WTC11 (cell line): ENCODE results near the gene TRIM10. TPM values are rescaled to one million over a fixed set of nuclear protein-coding genes. Genes with fewer than 3 reads are reported as not detected.
"Not testable (repeated sequence)": the region's sequence is repeated elsewhere in the genome, so short reads cannot be mapped to it uniquely, and the experiment has no call there.

Experiments
- ATAC-seq: fragments of 200-7000 bp; cut with Tn5 transposase; 2 replicates; pipeline ENCODE4 v1.10.0; 2021; ENCODE audit warnings: mild to moderate bottlenecking, moderate library complexity
- CTCF ChIA-PET: fragments of 300-600 bp; sonication (Branson Sonifier 250); formaldehyde crosslinking; loops from one replicate; lab custom pipeline; 2021; ENCODE audit warnings: antibody characterized with exemption; lab: Charles Lee
- POLR2A ChIA-PET: fragments of 350-600 bp; sonication (Branson Sonifier 250); formaldehyde crosslinking; loops from one replicate; lab custom pipeline; 2021; ENCODE audit warnings: antibody characterized with exemption; lab: Charles Lee
- DNase-seq: peaks from one replicate; pipeline ENCODE4 v3.0.0; 2021; ENCODE audit warnings: low spot score
- H3K27ac Mint-ChIP-seq: 2 replicates; pipeline ENCODE4 v1.8.0; 2021; ENCODE audit warnings: mixed read lengths
- H3K27me3 Mint-ChIP-seq: 2 replicates; pipeline ENCODE4 v1.8.0; 2021; ENCODE audit warnings: low read depth, mild to moderate bottlenecking, moderate library complexity, mixed read lengths
- H3K36me3 Mint-ChIP-seq: 2 replicates; pipeline ENCODE4 v1.8.0; 2021; ENCODE audit warnings: mixed read lengths
- H3K4me1 Mint-ChIP-seq: 2 replicates; pipeline ENCODE4 v1.8.0; 2022; ENCODE audit warnings: mixed read lengths
- H3K4me3 Mint-ChIP-seq: 2 replicates; pipeline ENCODE4 v1.8.0; 2021; ENCODE audit warnings: mild to moderate bottlenecking, moderate library complexity, mixed read lengths
- H3K9me3 Mint-ChIP-seq: 2 replicates; pipeline ENCODE4 v1.8.0; 2021; ENCODE audit warnings: mixed read lengths
- ATF1 ChIP-seq: sonication (generic); formaldehyde crosslinking; IDR thresholded peaks from 2 replicates; pipeline ENCODE4 v1.8.1; 2023; ENCODE audit warnings: mild to moderate bottlenecking, moderate library complexity, missing genetic modification reagents
- CREM ChIP-seq: sonication (generic); formaldehyde crosslinking; IDR thresholded peaks from 2 replicates; pipeline ENCODE4 v1.8.1; 2022; ENCODE audit warnings: mild to moderate bottlenecking, missing genetic modification reagents, moderate library complexity
- GRHL2 ChIP-seq: fragments of 250-450 bp; sonication (Bioruptor Pico); IDR thresholded peaks from 2 replicates; pipeline ENCODE4 v1.8.0; 2022; ENCODE audit warnings: mild to moderate bottlenecking, moderate library complexity; ENCODE audit not compliant: insufficient replicate concordance, severe bottlenecking
- NFATC4 ChIP-seq: fragments of 250-450 bp; sonication (Bioruptor Pico); IDR thresholded peaks from 2 replicates; pipeline ENCODE4 v1.9.0; 2021; ENCODE audit warnings: mild to moderate bottlenecking
- NR2C2 ChIP-seq: sonication (generic); formaldehyde crosslinking; IDR thresholded peaks from 2 replicates; pipeline ENCODE4 v1.8.0; 2022; ENCODE audit warnings: mild to moderate bottlenecking, missing genetic modification reagents
- OVOL2 ChIP-seq: fragments of 250-450 bp; sonication (Bioruptor Pico); IDR thresholded peaks from 2 replicates; pipeline ENCODE4 v1.9.0; 2021; ENCODE audit warnings: mild to moderate bottlenecking, borderline replicate concordance
- SOX15 ChIP-seq: fragments of 250-450 bp; sonication (Bioruptor Pico); IDR thresholded peaks from 2 replicates; pipeline ENCODE4 v1.9.0; 2021; ENCODE audit warnings: mild to moderate bottlenecking
- SP1 ChIP-seq: sonication (generic); formaldehyde crosslinking; conservative IDR thresholded peaks from 2 replicates; pipeline ENCODE4 v1.8.1; 2022; ENCODE audit warnings: missing genetic modification reagents
- TEAD4 ChIP-seq: sonication (generic); formaldehyde crosslinking; IDR thresholded peaks from 2 replicates; pipeline ENCODE4 v1.8.0; 2022; ENCODE audit warnings: mild to moderate bottlenecking, missing genetic modification reagents
- TP53 ChIP-seq: sonication (generic); formaldehyde crosslinking; IDR thresholded peaks from 2 replicates; pipeline ENCODE4 v1.8.1; 2023; ENCODE audit warnings: mild to moderate bottlenecking, missing genetic modification reagents
- ZNF423 ChIP-seq: fragments of 250-450 bp; sonication (Bioruptor Pico); IDR thresholded peaks from 2 replicates; pipeline ENCODE4 v2.1.2; 2022; ENCODE audit warnings: mild to moderate bottlenecking, moderate library complexity
- total RNA-seq: library from RNA; stranded (reverse); gene quantifications from 3 replicates; pipeline ENCODE4 v1.2.3, GENCODE V29; 2021
- TF ChIP-seq, protein P1 (sequence below): sonication (generic); formaldehyde crosslinking; IDR thresholded peaks from 2 replicates; pipeline ENCODE4 v1.8.0; 2023; ENCODE audit warnings: missing genetic modification reagents, mild to moderate bottlenecking, borderline replicate concordance
- TF ChIP-seq, protein P2 (sequence below): sonication (generic); formaldehyde crosslinking; IDR thresholded peaks from 2 replicates; pipeline ENCODE4 v1.8.1; 2023; ENCODE audit warnings: mild to moderate bottlenecking, missing genetic modification reagents, moderate library complexity
- TF ChIP-seq, protein P3 (sequence below): sonication (generic); formaldehyde crosslinking; IDR thresholded peaks from 2 replicates; pipeline ENCODE4 v1.8.0; 2022; ENCODE audit warnings: mild to moderate bottlenecking, missing genetic modification reagents
- TF ChIP-seq, protein P4 (sequence below): fragments of 250-450 bp; sonication (Bioruptor Pico); IDR thresholded peaks from 2 replicates; pipeline ENCODE4 v1.9.0; 2021; ENCODE audit warnings: mild to moderate bottlenecking, borderline replicate concordance

The TRIM10 gene
- total RNA-seq, 1 experiment from 2014 or later: 0.22 TPM

DNA sequence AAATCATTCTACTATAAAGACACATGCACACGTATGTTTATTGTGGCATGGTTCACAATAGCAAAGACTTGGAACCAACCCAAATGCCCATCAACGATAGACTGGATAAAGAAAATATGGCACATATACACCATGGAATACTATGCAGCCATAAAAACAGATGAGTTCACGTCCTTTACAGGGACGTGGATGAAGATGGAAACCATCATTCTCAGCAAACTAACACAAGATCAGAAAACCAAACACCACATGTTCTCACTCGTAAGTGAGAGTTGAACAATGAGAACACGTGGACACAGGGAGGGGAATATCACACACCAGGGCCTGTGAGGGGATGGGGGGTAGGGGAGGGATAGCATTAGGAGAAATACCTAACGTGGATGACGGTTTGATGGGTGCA lies 20.8 kb downstream of the TRIM10 start:
- not testable (repeated sequence) for H3K4me3 Mint-ChIP-seq, DNase-seq
- peaks cover 46% of the 10 kb centered on the region for H3K27me3 Mint-ChIP-seq

DNA sequence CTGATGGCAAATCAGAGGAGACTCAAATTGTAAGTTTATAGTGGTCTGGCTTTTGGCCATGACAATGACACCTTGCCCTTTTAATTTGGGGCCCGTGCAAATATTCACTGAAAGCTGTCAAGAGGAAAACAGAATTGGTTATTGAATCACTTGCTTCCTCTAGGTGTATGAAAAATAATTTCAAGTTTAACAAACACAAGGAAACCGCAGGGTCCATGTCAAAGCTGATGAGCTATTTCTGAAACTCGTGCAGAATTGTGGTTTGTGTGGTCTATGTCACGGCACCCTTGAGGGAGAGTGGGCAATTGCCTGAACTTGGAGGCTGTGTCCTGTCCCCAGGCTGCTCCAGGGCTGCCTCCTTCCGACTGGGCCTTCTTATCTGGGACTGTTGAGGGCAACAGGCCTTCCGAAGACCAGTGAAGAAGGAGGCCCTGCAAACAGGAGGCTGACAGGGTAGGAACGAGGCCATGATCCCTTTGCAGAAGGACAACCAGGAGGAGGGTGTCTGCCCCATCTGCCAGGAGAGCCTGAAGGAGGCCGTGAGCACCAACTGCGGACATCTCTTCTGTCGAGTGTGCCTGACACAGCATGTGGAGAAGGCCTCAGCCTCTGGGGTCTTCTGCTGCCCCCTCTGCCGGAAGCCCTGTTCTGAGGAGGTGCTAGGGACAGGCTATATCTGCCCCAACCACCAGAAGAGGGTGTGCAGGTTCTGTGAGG lies 24.3 kb downstream of the TRIM10 start:
- H3K27ac Mint-ChIP-seq: no peak overlapping the region
- no peak for DNase-seq
- no peak for TF ChIP-seq NR2C2 (CRISPR knock-in tag)
- TF ChIP-seq, protein P1, sequence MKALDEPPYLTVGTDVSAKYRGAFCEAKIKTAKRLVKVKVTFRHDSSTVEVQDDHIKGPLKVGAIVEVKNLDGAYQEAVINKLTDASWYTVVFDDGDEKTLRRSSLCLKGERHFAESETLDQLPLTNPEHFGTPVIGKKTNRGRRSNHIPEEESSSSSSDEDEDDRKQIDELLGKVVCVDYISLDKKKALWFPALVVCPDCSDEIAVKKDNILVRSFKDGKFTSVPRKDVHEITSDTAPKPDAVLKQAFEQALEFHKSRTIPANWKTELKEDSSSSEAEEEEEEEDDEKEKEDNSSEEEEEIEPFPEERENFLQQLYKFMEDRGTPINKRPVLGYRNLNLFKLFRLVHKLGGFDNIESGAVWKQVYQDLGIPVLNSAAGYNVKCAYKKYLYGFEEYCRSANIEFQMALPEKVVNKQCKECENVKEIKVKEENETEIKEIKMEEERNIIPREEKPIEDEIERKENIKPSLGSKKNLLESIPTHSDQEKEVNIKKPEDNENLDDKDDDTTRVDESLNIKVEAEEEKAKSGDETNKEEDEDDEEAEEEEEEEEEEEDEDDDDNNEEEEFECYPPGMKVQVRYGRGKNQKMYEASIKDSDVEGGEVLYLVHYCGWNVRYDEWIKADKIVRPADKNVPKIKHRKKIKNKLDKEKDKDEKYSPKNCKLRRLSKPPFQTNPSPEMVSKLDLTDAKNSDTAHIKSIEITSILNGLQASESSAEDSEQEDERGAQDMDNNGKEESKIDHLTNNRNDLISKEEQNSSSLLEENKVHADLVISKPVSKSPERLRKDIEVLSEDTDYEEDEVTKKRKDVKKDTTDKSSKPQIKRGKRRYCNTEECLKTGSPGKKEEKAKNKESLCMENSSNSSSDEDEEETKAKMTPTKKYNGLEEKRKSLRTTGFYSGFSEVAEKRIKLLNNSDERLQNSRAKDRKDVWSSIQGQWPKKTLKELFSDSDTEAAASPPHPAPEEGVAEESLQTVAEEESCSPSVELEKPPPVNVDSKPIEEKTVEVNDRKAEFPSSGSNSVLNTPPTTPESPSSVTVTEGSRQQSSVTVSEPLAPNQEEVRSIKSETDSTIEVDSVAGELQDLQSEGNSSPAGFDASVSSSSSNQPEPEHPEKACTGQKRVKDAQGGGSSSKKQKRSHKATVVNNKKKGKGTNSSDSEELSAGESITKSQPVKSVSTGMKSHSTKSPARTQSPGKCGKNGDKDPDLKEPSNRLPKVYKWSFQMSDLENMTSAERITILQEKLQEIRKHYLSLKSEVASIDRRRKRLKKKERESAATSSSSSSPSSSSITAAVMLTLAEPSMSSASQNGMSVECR (CRISPR knock-in tag): no peak
- TF ChIP-seq CREM (CRISPR knock-in tag): no peak
- no peak for TF ChIP-seq ZNF423 (CRISPR knock-in tag)
- TF ChIP-seq, protein P2, sequence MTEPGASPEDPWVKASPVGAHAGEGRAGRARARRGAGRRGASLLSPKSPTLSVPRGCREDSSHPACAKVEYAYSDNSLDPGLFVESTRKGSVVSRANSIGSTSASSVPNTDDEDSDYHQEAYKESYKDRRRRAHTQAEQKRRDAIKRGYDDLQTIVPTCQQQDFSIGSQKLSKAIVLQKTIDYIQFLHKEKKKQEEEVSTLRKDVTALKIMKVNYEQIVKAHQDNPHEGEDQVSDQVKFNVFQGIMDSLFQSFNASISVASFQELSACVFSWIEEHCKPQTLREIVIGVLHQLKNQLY (CRISPR knock-in tag): no peak
- H3K27me3 Mint-ChIP-seq: peaks cover 50% of the 10 kb centered on the region
- CTCF ChIA-PET: no interaction called here
- H3K36me3 Mint-ChIP-seq: no peaks in the 10 kb centered on the region
- POLR2A ChIA-PET: no interaction called here
- H3K4me1 Mint-ChIP-seq: no peaks in the 10 kb centered on the region
- no peaks in the 10 kb centered on the region for H3K9me3 Mint-ChIP-seq
- H3K4me3 Mint-ChIP-seq: no peak overlapping the region
- no peak for ATAC-seq

More for the DNA sequence above, 20.8 kb downstream of the TRIM10 start:
- CTCF ChIA-PET, H3K36me3 Mint-ChIP-seq, H3K9me3 Mint-ChIP-seq, H3K27ac Mint-ChIP-seq, POLR2A ChIA-PET, ATAC-seq, H3K4me1 Mint-ChIP-seq: not testable (repeated sequence)

DNA sequence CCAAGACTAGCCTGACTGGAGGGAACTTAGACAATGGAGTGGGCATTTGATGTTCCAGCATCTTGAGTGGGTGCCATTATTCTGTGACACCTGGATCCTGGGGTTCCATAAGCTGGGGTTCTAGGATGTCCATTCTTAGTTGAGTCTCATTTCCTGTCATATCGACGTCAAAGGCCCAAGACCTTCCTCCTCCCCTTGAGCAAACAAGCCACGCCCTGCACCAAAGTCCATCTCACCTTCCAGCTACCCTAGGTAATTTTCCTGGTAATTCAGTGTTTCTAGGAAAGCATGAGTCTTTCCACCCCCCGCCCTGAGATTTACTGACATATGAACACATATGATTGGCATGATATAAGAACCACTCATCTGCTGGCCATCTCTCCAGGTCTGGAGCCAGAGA lies 25.3 kb downstream of the TRIM10 start, which contains the start of gene TRIM40:
Gene TRIM40 (plus strand): TSS at position 384 of the 400 bp plus-strand sequence. CDS start 897 bp downstream, outside the sequence.
- ChIA-PET POLR2A (no interaction called here), CTCF (interaction anchor here (1.0 kb wide), 1 partner anchor 33 kb away, joined by 5 read pairs; no protein-coding TSS in a partner anchor)
- no peak for TF ChIP-seq TP53 (CRISPR knock-in tag)
- Mint-ChIP-seq H3K4me1 (peaks cover 4% of the 10 kb centered on the region), H3K27me3 (peaks cover 54% of the 10 kb centered on the region), H3K27ac (no peak within 1 kb of the TSS), H3K9me3 (no peaks in the 10 kb centered on the region), H3K4me3 (no peak within 1 kb of the TSS), H3K36me3 (no peaks in the 10 kb centered on the region)
- ATAC-seq (no peak), DNase-seq (no peak)

DNA sequence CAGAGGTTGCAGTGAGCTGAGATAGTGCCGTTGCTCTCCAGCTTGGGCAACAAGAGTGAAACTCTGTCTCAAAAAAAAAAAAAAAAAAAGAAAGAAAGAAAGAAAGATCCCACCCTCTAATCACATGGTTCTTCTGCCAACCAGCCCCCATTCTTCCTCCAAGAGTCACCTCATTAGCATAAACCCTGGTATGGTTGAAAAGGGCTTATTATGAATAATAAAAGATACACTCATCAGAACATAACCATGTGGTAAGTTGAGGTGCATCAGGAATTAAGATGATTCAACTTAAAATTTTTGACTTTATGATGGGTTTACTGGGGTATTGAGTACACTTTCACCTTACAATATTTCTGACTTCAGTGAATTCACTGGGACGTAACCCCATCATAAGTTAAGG lies 25.9 kb downstream of the TRIM10 start:
- Mint-ChIP-seq H3K4me1 (peaks cover 8% of the 10 kb centered on the region), H3K9me3 (no peaks in the 10 kb centered on the region), H3K27ac (no peak overlapping the region), H3K4me3 (no peak overlapping the region), H3K27me3 (peaks cover 56% of the 10 kb centered on the region), H3K36me3 (no peaks in the 10 kb centered on the region)
- no peak for DNase-seq
- POLR2A ChIA-PET: no interaction called here
- CTCF ChIA-PET: interaction anchor here (1.0 kb wide), 1 partner anchor 33 kb away, joined by 5 read pairs; no protein-coding TSS in a partner anchor
- ATAC-seq: no peak
- TF ChIP-seq SP1 (CRISPR knock-in tag) (no peak), SOX15 (CRISPR knock-in tag) (no peak), ATF1 (CRISPR knock-in tag) (no peak), TEAD4 (CRISPR knock-in tag) (no peak), NFATC4 (CRISPR knock-in tag) (no peak), OVOL2 (CRISPR knock-in tag) (no peak), GRHL2 (CRISPR knock-in tag) (no peak), ZNF423 (CRISPR knock-in tag) (no peak)
- TF ChIP-seq, protein P3, sequence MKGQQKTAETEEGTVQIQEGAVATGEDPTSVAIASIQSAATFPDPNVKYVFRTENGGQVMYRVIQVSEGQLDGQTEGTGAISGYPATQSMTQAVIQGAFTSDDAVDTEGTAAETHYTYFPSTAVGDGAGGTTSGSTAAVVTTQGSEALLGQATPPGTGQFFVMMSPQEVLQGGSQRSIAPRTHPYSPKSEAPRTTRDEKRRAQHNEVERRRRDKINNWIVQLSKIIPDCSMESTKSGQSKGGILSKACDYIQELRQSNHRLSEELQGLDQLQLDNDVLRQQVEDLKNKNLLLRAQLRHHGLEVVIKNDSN (CRISPR knock-in tag): no peak
- TF ChIP-seq, protein P4, sequence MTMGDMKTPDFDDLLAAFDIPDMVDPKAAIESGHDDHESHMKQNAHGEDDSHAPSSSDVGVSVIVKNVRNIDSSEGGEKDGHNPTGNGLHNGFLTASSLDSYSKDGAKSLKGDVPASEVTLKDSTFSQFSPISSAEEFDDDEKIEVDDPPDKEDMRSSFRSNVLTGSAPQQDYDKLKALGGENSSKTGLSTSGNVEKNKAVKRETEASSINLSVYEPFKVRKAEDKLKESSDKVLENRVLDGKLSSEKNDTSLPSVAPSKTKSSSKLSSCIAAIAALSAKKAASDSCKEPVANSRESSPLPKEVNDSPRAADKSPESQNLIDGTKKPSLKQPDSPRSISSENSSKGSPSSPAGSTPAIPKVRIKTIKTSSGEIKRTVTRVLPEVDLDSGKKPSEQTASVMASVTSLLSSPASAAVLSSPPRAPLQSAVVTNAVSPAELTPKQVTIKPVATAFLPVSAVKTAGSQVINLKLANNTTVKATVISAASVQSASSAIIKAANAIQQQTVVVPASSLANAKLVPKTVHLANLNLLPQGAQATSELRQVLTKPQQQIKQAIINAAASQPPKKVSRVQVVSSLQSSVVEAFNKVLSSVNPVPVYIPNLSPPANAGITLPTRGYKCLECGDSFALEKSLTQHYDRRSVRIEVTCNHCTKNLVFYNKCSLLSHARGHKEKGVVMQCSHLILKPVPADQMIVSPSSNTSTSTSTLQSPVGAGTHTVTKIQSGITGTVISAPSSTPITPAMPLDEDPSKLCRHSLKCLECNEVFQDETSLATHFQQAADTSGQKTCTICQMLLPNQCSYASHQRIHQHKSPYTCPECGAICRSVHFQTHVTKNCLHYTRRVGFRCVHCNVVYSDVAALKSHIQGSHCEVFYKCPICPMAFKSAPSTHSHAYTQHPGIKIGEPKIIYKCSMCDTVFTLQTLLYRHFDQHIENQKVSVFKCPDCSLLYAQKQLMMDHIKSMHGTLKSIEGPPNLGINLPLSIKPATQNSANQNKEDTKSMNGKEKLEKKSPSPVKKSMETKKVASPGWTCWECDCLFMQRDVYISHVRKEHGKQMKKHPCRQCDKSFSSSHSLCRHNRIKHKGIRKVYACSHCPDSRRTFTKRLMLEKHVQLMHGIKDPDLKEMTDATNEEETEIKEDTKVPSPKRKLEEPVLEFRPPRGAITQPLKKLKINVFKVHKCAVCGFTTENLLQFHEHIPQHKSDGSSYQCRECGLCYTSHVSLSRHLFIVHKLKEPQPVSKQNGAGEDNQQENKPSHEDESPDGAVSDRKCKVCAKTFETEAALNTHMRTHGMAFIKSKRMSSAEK: no peak
